CD4-positive, alpha-beta memory T cell (primary cell): Measurements from ENCODE around the gene SOX15. TPM values are rescaled to one million over a fixed set of nuclear protein-coding genes. Genes with fewer than 3 reads are reported as not detected.

Experiments
- CTCF ChIA-PET: fragments of 350-600 bp; sonication (Branson Sonifier 250); formaldehyde crosslinking; loops from one replicate; lab custom pipeline; 2021; ENCODE audit warnings: inconsistent platforms; ENCODE audit not compliant: partially characterized antibody; lab: Charles Lee
- POLR2A ChIA-PET: fragments of 350-600 bp; sonication (Branson Sonifier 250); formaldehyde crosslinking; loops from one replicate; lab custom pipeline; 2021; ENCODE audit not compliant: partially characterized antibody; lab: Charles Lee
- DNase-seq, 5 donors: peaks; one replicate each; pipeline versions ENCODE4 v3.0.0 to v3.0.0-alpha.2; 2020 to 2022; ENCODE audit warnings: mixed read lengths in 1 of 5
- H3K27ac ChIP-seq: one replicate; pipeline ENCODE4 v1.7.0; 2013; ENCODE audit warnings: low read depth, low read length
- H3K27me3 ChIP-seq: 2 replicates; pipeline ENCODE4 v1.7.0; 2013; ENCODE audit warnings: mild to moderate bottlenecking, low read length, moderate library complexity; ENCODE audit not compliant: insufficient read depth
- H3K36me3 ChIP-seq: 2 replicates; pipeline ENCODE4 v1.7.0; 2013; ENCODE audit warnings: mild to moderate bottlenecking, low read length, moderate library complexity; ENCODE audit not compliant: insufficient read depth
- H3K4me1 ChIP-seq: 2 replicates; pipeline ENCODE4 v1.7.0; 2013; ENCODE audit warnings: mild to moderate bottlenecking, low read length, moderate library complexity; ENCODE audit not compliant: insufficient read depth
- H3K4me3 ChIP-seq, 2 donors: one replicate each; pipeline ENCODE4 v1.7.0; 2013; ENCODE audit warnings: low read length in 2 of 2, mild to moderate bottlenecking in 1 of 2
- H3K9me3 ChIP-seq, 2 donors: one replicate each; pipeline ENCODE4 v1.7.0; 2013; ENCODE audit warnings: low read length in 2 of 2, control low read depth in 1 of 2; ENCODE audit not compliant: control insufficient read depth in 1 of 2
- H3K27ac Mint-ChIP-seq, 7 donors: one replicate each; pipeline ENCODE4 v1.8.0; 2020 to 2021; ENCODE audit warnings: mixed read lengths in 7 of 7, mild to moderate bottlenecking in 6 of 7, inconsistent platforms in 3 of 7, moderate library complexity in 3 of 7
- H3K27me3 Mint-ChIP-seq, 2 donors: one replicate each; pipeline ENCODE4 v1.8.0; 2020 to 2021; ENCODE audit warnings: mixed read lengths in 2 of 2
- H3K36me3 Mint-ChIP-seq, 2 donors: one replicate each; pipeline ENCODE4 v1.8.0; 2020 to 2021; ENCODE audit warnings: mixed read lengths in 2 of 2, inconsistent platforms in 1 of 2, mild to moderate bottlenecking in 1 of 2
- H3K4me1 Mint-ChIP-seq, 4 donors: one replicate each; pipeline ENCODE4 v1.8.0; 2020 to 2021; ENCODE audit warnings: mixed read lengths in 4 of 4, mild to moderate bottlenecking in 1 of 4
- H3K4me3 Mint-ChIP-seq, 8 donors: one replicate each; pipeline ENCODE4 v1.8.0; 2020 to 2021; ENCODE audit warnings: mixed read lengths in 8 of 8, mild to moderate bottlenecking in 7 of 8, moderate library complexity in 6 of 8, inconsistent platforms in 3 of 8
- H3K9me3 Mint-ChIP-seq, 8 donors: one replicate each; pipeline ENCODE4 v1.8.0; 2020 to 2021; ENCODE audit warnings: mixed read lengths in 8 of 8, mild to moderate bottlenecking in 5 of 8, inconsistent platforms in 3 of 8, moderate library complexity in 1 of 8
- intact Hi-C: fragments of 100-400 bp; cut with micrococcal nuclease; formaldehyde crosslinking; loops from one replicate; pipeline ENCODE4 v1.15.1; 2023
- polyA plus RNA-seq, 2 donors: library from polyadenylated mRNA; unstranded; fragments of 300-500 nt; fragmentation: Illumina TruSeq; gene quantifications; one replicate each; pipeline ENCODE4 v1.2.3, GENCODE V29; 2021
- total RNA-seq, 2 experiments: library from RNA; stranded (reverse); gene quantifications; one replicate each; pipeline ENCODE4 v1.2.3, GENCODE V29; 2021

Gene SOX15
- total and polyA plus RNA-seq, 4 experiments from 2014 or later, result 1.0 to 1.1 TPM; not detected in 2

DNA sequence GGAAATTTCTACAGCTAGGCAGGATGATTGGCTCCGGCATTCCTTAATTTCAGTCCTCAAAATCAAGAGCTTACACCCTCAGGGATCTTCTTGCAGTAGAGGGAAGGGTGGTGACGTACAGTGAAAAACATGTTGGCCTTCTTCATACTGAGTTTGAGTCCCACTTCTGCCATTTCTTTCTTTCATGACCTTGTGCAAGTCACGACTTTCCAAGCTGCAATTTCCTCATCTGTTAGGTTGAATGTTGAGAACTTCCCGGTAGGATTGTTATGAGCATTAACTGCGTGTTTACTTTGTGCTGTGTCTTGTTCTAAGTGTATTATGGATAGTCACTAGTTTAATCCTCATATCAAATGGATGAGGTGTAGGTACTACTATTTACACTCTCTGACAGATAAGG lies 20.3 kb downstream of the SOX15 start:
- H3K4me3 ChIP-seq, result no peak overlapping the region
- H3K9me3 Mint-ChIP-seq, result peaks cover 0 to 10% (median 0%) of the 10 kb centered on the region in 8 donors
- H3K4me1 ChIP-seq, result peaks cover 13% of the 10 kb centered on the region
- peaks cover 42 to 74% of the 10 kb centered on the region in 2 donors for H3K36me3 Mint-ChIP-seq
- no peaks in the 10 kb centered on the region for H3K9me3 ChIP-seq
- H3K36me3 ChIP-seq, result peaks cover 42% of the 10 kb centered on the region
- H3K4me1 Mint-ChIP-seq, result peaks cover 15 to 32% (median 19%) of the 10 kb centered on the region in 4 donors
- ChIA-PET CTCF (interaction anchor here (4.2 kb wide), 1 partner anchor 9 kb away, joined by 30 read pairs; the partner anchor contains the start of gene SENP3), POLR2A (interaction anchor here (6.7 to 8.6 kb wide), 3 partner anchors 17 to 118 kb away, joined by 48 to 220 read pairs (median 97); partner anchors contain the start of genes MPDU1, POLR2A, SOX15 and TP53)
- no peaks in the 10 kb centered on the region for H3K27me3 ChIP-seq
- intact Hi-C loops, result no loop called here
- DNase-seq, result no peak
- peak overlapping the region in 1 of 7 donors; percentile 46 for H3K27ac Mint-ChIP-seq
- H3K4me3 Mint-ChIP-seq, result no peak overlapping the region
- H3K27ac ChIP-seq, result no peak overlapping the region
- H3K27me3 Mint-ChIP-seq, result no peaks in the 10 kb centered on the region

DNA sequence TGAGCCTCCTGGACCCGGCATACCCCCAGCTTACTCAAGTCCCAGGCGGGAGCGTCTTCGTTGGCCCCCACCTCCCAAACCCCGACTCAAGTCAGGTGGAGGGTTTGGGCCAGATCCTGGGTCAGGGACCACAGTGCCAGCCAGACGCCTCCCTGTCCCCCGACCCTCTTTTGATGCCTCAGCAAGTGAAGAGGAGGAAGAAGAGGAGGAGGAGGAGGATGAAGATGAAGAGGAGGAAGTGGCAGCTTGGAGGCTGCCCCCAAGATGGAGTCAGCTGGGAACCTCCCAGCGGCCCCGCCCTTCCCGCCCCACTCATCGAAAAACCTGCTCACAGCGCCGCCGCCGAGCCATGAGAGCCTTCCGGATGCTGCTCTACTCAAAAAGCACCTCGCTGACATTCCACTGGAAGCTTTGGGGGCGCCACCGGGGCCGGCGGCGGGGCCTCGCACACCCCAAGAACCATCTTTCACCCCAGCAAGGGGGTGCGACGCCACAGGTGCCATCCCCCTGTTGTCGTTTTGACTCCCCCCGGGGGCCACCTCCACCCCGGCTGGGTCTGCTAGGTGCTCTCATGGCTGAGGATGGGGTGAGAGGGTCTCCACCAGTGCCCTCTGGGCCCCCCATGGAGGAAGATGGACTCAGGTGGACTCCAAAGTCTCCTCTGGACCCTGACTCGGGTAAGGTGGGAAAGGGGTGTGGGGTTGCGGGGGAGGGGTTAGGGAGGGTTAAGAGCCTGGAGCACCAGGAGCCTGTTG lies 26.6 kb downstream of the SOX15 start:
- peaks cover 31% of the 10 kb centered on the region for H3K36me3 ChIP-seq
- intact Hi-C loops, result no loop called here
- H3K27me3 ChIP-seq, result no peaks in the 10 kb centered on the region
- no peak overlapping the region for H3K4me3 ChIP-seq
- peak overlapping the region; percentile 96 for H3K27ac ChIP-seq
- H3K4me1 Mint-ChIP-seq, result peaks cover 22 to 32% (median 31%) of the 10 kb centered on the region in 4 donors
- ChIA-PET POLR2A (interaction anchor here (0.7 to 7.8 kb wide), 6 partner anchors 10 to 84 kb away, joined by 3 to 72 read pairs (median 20); partner anchors contain the start of genes CD68, MPDU1, TNFSF12 and ZBTB4), CTCF (interaction anchor here (1.9 to 4.9 kb wide), 2 partner anchors 50 to 127 kb away, joined by 5 to 51 read pairs; partner anchors contain the start of gene TMEM102)
- peak overlapping the region in 6 of 7 donors; percentile 81 to 95 (median 90) for H3K27ac Mint-ChIP-seq
- DNase-seq, result no peak
- no peaks in the 10 kb centered on the region for H3K9me3 Mint-ChIP-seq
- H3K9me3 ChIP-seq, result no peaks in the 10 kb centered on the region
- peaks cover 33% of the 10 kb centered on the region for H3K4me1 ChIP-seq
- peak overlapping the region; percentile 80 to 94 (median 86) for H3K4me3 Mint-ChIP-seq
- peaks cover 19 to 44% of the 10 kb centered on the region in 2 donors for H3K36me3 Mint-ChIP-seq
- H3K27me3 Mint-ChIP-seq, result no peaks in the 10 kb centered on the region

DNA sequence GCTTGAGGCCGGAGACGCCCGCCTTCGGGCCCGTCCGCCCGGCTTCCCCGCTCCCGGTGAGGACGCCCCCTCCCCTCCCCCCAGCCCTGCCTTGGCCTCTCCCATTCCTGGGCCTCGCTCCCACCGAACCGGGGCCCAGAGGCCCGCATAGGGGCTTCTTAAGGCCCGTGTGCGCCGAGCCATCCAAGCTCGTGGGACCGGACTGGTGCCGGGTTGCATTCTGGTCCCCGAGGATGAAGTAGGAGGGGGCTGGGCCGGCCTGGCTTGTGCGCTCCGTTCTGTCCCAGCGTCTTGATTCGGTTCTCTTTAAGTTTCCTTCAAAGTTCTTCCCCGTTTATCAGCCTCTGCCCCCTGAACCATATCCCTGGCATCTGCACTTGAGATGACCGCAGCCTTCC lies 27.7 kb downstream of the SOX15 start:
- ChIA-PET CTCF (interaction anchor here (1.9 to 4.9 kb wide), 6 partner anchors 27 to 207 kb away, joined by 8 to 173 read pairs (median 44); partner anchors contain the start of genes SOX15, TMEM102 and TMEM95), POLR2A (interaction anchor here (0.9 to 7.8 kb wide), 14 partner anchors 11 to 226 kb away, joined by 3 to 72 read pairs (median 18); partner anchors contain the start of genes ACAP1, MPDU1, POLR2A and TMEM102)
- intact Hi-C loops, result no loop called here
- no peaks in the 10 kb centered on the region for H3K9me3 ChIP-seq
- no peaks in the 10 kb centered on the region for H3K27me3 Mint-ChIP-seq
- peaks cover 15 to 38% of the 10 kb centered on the region in 2 donors for H3K36me3 Mint-ChIP-seq
- peak overlapping the region; percentile 81 to 96 (median 93) for H3K27ac Mint-ChIP-seq
- H3K4me1 Mint-ChIP-seq, result peaks cover 22 to 31% (median 30%) of the 10 kb centered on the region in 4 donors
- H3K4me1 ChIP-seq, result peaks cover 37% of the 10 kb centered on the region
- peak overlapping the region; percentile 58 to 72 for H3K4me3 ChIP-seq
- DNase-seq, result no peak
- peak overlapping the region; percentile 96 for H3K27ac ChIP-seq
- H3K36me3 ChIP-seq, result peaks cover 26% of the 10 kb centered on the region
- no peaks in the 10 kb centered on the region for H3K9me3 Mint-ChIP-seq
- H3K4me3 Mint-ChIP-seq, result peak overlapping the region; percentile 80 to 94 (median 88)
- H3K27me3 ChIP-seq, result no peaks in the 10 kb centered on the region

DNA sequence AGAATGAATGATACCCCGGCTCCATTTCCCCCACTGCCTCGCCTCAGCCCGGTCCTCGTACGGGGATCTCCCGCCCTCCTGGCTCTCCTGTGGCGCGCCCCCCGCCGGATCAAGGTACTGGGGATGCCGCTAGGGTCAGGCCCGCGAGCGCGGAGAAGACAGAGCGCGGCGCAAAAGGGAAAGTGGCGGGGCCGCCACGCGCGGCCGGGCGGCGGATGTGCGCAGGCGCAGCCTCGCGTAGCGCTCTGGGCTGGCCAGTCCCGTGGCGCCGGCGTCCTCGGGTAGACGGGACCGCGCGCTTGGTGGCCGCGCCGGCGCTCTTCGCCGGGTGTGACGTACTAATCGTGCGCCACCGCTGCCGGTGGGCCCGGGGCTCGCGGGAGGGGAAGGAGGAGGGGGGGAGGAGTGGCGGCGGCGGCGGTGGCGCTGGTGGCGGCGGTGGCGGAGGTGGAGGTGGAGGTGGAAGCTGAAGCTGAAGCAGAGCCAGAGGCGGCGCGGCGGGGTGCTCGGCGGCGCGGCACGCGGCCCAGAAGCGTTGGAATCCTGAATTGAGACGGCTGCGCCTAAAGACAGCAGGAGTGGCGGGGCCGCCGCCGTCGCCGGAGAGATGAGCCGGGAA lies 28.2 kb downstream of the SOX15 start, which contains the start of gene SENP3:
Gene SENP3 (plus strand): TSS at position 331 of the 619 bp plus-strand sequence. CDS start 1,158 bp downstream, outside the sequence.
- Histone ChIP-seq H3K4me1 (peaks cover 37% of the 10 kb centered on the region), H3K27me3 (no peaks in the 10 kb centered on the region), H3K27ac (peak within 1 kb of the TSS; percentile 96), H3K36me3 (peaks cover 25% of the 10 kb centered on the region), H3K9me3 (no peaks in the 10 kb centered on the region), H3K4me3 (peak within 1 kb of the TSS; percentile 72 to 84)
- peak; percentile 89 to 93 (median 91) for DNase-seq
- peaks cover 22 to 32% (median 29%) of the 10 kb centered on the region in 4 donors for H3K4me1 Mint-ChIP-seq
- intact Hi-C loops, result loop anchor here (1.0 kb wide), 11 partner anchors 11 to 281 kb away; partner anchors contain the start of genes MPDU1 and WRAP53
- POLR2A ChIA-PET, result interaction anchor here (0.6 to 7.8 kb wide), 27 partner anchors 9 to 659 kb away, joined by 3 to 72 read pairs (median 8); partner anchors contain the start of genes ACAP1, DVL2, MPDU1 and POLR2A
- CTCF ChIA-PET, result interaction anchor here (0.6 to 4.9 kb wide), 42 partner anchors 9 to 516 kb away, joined by 3 to 173 read pairs (median 6); partner anchors contain the start of genes ACAP1, CD68, PLSCR3 and SOX15
- peak within 1 kb of the TSS; percentile 95 to 99 (median 97) for H3K27ac Mint-ChIP-seq
- H3K27me3 Mint-ChIP-seq, result no peaks in the 10 kb centered on the region
- peak within 1 kb of the TSS; percentile 89 to 98 (median 94) for H3K4me3 Mint-ChIP-seq
- H3K9me3 Mint-ChIP-seq, result no peaks in the 10 kb centered on the region
- peaks cover 11 to 34% of the 10 kb centered on the region in 2 donors for H3K36me3 Mint-ChIP-seq

DNA sequence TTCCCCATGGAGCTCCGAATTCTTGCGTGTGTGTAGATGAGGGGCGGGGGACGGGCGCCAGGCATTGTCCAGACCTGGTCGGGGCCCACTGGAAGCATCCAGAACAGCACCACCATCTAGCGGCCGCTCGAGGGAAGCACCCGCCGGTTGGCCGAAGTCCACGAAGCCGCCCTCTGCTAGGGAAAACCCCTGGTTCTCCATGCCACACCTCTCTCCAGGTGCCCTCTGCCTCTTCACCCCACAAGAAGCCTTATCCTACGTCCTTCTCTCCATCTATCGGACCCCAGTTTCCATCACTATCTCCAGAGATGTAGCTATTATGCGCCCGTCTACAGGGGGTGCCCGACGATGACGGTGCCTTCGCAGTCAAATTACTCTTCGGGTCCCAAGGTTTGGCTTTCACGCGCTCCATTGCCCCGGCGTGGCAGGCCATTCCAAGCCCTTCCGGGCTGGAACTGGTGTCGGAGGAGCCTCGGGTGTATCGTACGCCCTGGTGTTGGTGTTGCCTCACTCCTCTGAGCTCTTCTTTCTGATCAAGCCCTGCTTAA lies 28.8 kb downstream of the SOX15 start:
- Histone ChIP-seq H3K27ac (peak overlapping the region; percentile 96), H3K4me3 (peak overlapping the region; percentile 72 to 84), H3K27me3 (no peaks in the 10 kb centered on the region), H3K9me3 (no peaks in the 10 kb centered on the region), H3K4me1 (peaks cover 37% of the 10 kb centered on the region), H3K36me3 (peaks cover 29% of the 10 kb centered on the region)
- intact Hi-C loops, result loop anchor here (1.0 kb wide), 11 partner anchors 11 to 281 kb away; partner anchors contain the start of genes MPDU1 and WRAP53
- H3K4me3 Mint-ChIP-seq, result peak overlapping the region; percentile 89 to 98 (median 94)
- no peaks in the 10 kb centered on the region for H3K27me3 Mint-ChIP-seq
- ChIA-PET POLR2A (interaction anchor here (0.6 to 7.8 kb wide), 31 partner anchors 9 to 660 kb away, joined by 3 to 72 read pairs (median 6); partner anchors contain the start of genes ACAP1, DVL2, MPDU1 and POLR2A), CTCF (interaction anchor here (0.6 to 4.9 kb wide), 55 partner anchors 9 to 515 kb away, joined by 3 to 173 read pairs (median 5); partner anchors contain the start of genes ACAP1, CD68, PLSCR3 and SLC2A4)
- H3K27ac Mint-ChIP-seq, result peak overlapping the region; percentile 95 to 99 (median 97)
- H3K36me3 Mint-ChIP-seq, result peaks cover 14 to 36% of the 10 kb centered on the region in 2 donors
- peak; percentile 75 to 85 (median 76) for DNase-seq
- H3K9me3 Mint-ChIP-seq, result no peaks in the 10 kb centered on the region
- H3K4me1 Mint-ChIP-seq, result peaks cover 25 to 37% (median 30%) of the 10 kb centered on the region in 4 donors
